Liver (tissue), 9 donors: ENCODE results near the gene MARCHF9. TPM values are rescaled to one million over a fixed set of nuclear protein-coding genes. Genes with fewer than 3 reads are reported as not detected.

Experiments used
- DNase-seq: peaks from one replicate; pipeline ENCODE4 v3.0.0-alpha.2; 2017; ENCODE audit warnings: low spot score
- H3K27ac ChIP-seq, 2 donors: one replicate each; pipeline ENCODE4 v1.7.0; 2013; ENCODE audit warnings: inconsistent platforms in 2 of 2, low read length in 2 of 2, control low read depth in 1 of 2, low read depth in 1 of 2, mild to moderate bottlenecking in 1 of 2
- H3K27me3 ChIP-seq, 4 donors: one replicate each; pipeline versions ENCODE4 v1.6.1 to v1.7.0; 2013; ENCODE audit warnings: low read length in 3 of 4, inconsistent platforms in 1 of 4, mild to moderate bottlenecking in 1 of 4, moderate library complexity in 1 of 4; ENCODE audit not compliant: control insufficient read depth in 4 of 4, insufficient read depth in 4 of 4
- H3K36me3 ChIP-seq, 4 donors: one replicate each; pipeline versions ENCODE4 v1.6.1 to v1.7.0; 2013; ENCODE audit warnings: low read length in 3 of 4, mild to moderate bottlenecking in 3 of 4, low read depth in 1 of 4, moderate library complexity in 1 of 4; ENCODE audit not compliant: control insufficient read depth in 4 of 4, insufficient read depth in 3 of 4
- H3K4me1 ChIP-seq, 4 donors: one replicate each; pipeline versions ENCODE4 v1.6.1 to v1.7.0; 2013; ENCODE audit warnings: low read length in 3 of 4, mild to moderate bottlenecking in 3 of 4, moderate library complexity in 1 of 4; ENCODE audit not compliant: control insufficient read depth in 4 of 4, insufficient read depth in 4 of 4
- H3K4me3 ChIP-seq, 3 donors: one replicate each; pipeline versions ENCODE4 v1.6.1 to v1.7.0; 2013; ENCODE audit warnings: low read length in 3 of 3, control low read depth in 1 of 3, low read depth in 1 of 3, mild to moderate bottlenecking in 1 of 3
- H3K9ac ChIP-seq, 2 donors: one replicate each; pipeline ENCODE4 v1.7.0; 2013; ENCODE audit warnings: low read length in 2 of 2, mild to moderate bottlenecking in 2 of 2, moderate library complexity in 2 of 2, control low read depth in 1 of 2, low read depth in 1 of 2
- H3K9me3 ChIP-seq, 4 donors: one replicate each; pipeline versions ENCODE4 v1.6.1 to v1.7.0; 2013; ENCODE audit warnings: low read length in 3 of 4; ENCODE audit not compliant: control insufficient read depth in 4 of 4
- CTCF ChIP-seq: fragments of 150-350 bp; IDR thresholded peaks from 2 replicates; pipeline ENCODE4 v1.5.1; 2017; ENCODE audit warnings: improper control_type of control experiment, low read depth, low read length; ENCODE audit not compliant: missing input control
- EGR1 ChIP-seq, 2 donors: IDR thresholded peaks; 2 replicates each; pipeline ENCODE4 v1.6.1; 2016 to 2018; ENCODE audit warnings: antibody characterized with exemption in 2 of 2, low read depth in 2 of 2
- FOXA2 ChIP-seq: IDR thresholded peaks from 2 replicates; pipeline ENCODE4 v1.6.1; 2016; ENCODE audit warnings: antibody characterized with exemption
- GABPA ChIP-seq, 2 donors: IDR thresholded peaks in 1 of 2; conservative IDR thresholded peaks in 1 of 2; 2 replicates each; pipeline ENCODE4 v1.6.1; 2016; ENCODE audit warnings: antibody characterized with exemption in 2 of 2, mild to moderate bottlenecking in 1 of 2, moderate library complexity in 1 of 2
- HNF4G ChIP-seq: IDR thresholded peaks from 2 replicates; pipeline ENCODE4 v1.6.1; 2016; ENCODE audit warnings: antibody characterized with exemption
- JUND ChIP-seq, 2 donors: IDR thresholded peaks; 2 replicates each; pipeline ENCODE4 v1.6.1; 2016; ENCODE audit warnings: antibody characterized with exemption in 2 of 2
- MAX ChIP-seq: IDR thresholded peaks from 2 replicates; pipeline ENCODE4 v1.6.1; 2016; ENCODE audit warnings: antibody characterized with exemption
- NR2F2 ChIP-seq: IDR thresholded peaks from 2 replicates; pipeline ENCODE4 v1.6.1; 2016; ENCODE audit warnings: antibody characterized with exemption
- RAD21 ChIP-seq, 2 donors: IDR thresholded peaks; 2 replicates each; pipeline ENCODE4 v1.6.1; 2016; ENCODE audit warnings: antibody characterized with exemption in 2 of 2, mild to moderate bottlenecking in 2 of 2
- RXRA ChIP-seq, 2 donors: IDR thresholded peaks; 2 replicates each; pipeline ENCODE4 v1.6.1; 2017 to 2018; ENCODE audit warnings: antibody characterized with exemption in 2 of 2, mild to moderate bottlenecking in 1 of 2
- SP1 ChIP-seq: IDR thresholded peaks from 2 replicates; pipeline ENCODE4 v1.6.1; 2018; ENCODE audit warnings: antibody characterized with exemption, mild to moderate bottlenecking
- TAF1 ChIP-seq: conservative IDR thresholded peaks from 2 replicates; pipeline ENCODE4 v1.6.1; 2016; ENCODE audit warnings: antibody characterized with exemption, mild to moderate bottlenecking
- YY1 ChIP-seq: IDR thresholded peaks from 2 replicates; pipeline ENCODE4 v1.6.1; 2016; ENCODE audit warnings: antibody characterized with exemption, mild to moderate bottlenecking
- WGBS: extraction: QIAGEN DNeasy Blood & Tissue Kit; methylation state at CpG from one replicate; pipeline ENCODE4 v1.1.7; 2013; 5-methylcytosine and 5-hydroxymethylcytosine counted together
- polyA plus RNA-seq, 2 donors: library from polyadenylated mRNA; stranded (reverse) in 1 of 2; unstranded in 1 of 2; fragments of 200-250 nt in 1 of 2; fragments of >200 nt in 1 of 2; fragmentation: Nextera tagmentation in 1 of 2; extraction: Ambion mirVana in 1 of 2; gene quantifications; one replicate each; pipeline versions ENCODE4 v1.2.1 to v1.2.3, GENCODE V29; 2013 to 2015
- total RNA-seq, 2 donors: library from RNA; depleted of rRNA; stranded (reverse); fragments of >200 nt; gene quantifications; one replicate each; pipeline ENCODE4 v1.2.3, GENCODE V29; 2014
- TF ChIP-seq, protein P1 (sequence below): IDR thresholded peaks from 2 replicates; pipeline ENCODE4 v1.6.1; 2016; ENCODE audit warnings: antibody characterized with exemption, mild to moderate bottlenecking
- TF ChIP-seq, protein P2 (sequence below): IDR thresholded peaks from 2 replicates; pipeline ENCODE4 v1.6.1; 2016; ENCODE audit warnings: antibody characterized with exemption
- donor health status: healthy.
- donor health status: healthy.
- donor health status: healthy.
- donor health status: healthy.
- donor health status: healthy.

Gene MARCHF9
- total and polyA plus RNA-seq, 4 donors = 1.1 to 3.0 (median 2.2) TPM

DNA sequence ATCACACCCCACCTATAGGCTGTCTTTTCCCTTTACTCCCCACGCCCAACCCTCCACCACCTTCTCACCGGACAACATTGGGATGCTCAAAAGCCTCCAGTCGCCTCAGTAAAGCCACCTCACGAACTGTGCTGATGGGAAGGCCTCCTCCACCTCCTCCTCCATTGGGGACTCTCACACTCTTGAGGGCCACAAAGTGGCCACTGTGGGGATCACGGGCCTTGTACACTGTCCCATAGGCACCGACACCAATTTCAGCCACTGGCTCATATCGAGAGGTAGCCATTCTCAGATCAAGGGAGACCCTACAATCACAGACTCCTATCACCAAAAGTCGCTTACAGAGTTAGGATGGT is 3.5 kb upstream of the MARCHF9 start:
- Histone ChIP-seq H3K9ac (peak overlapping the region in 1 of 2 donors; percentile 83), H3K9me3 (no peaks in the 10 kb centered on the region), H3K27me3 (no peaks in the 10 kb centered on the region), H3K27ac (peak overlapping the region; percentile 69 to 83), H3K4me1 (peaks cover 6 to 30% (median 23%) of the 10 kb centered on the region in 4 donors), H3K36me3 (peaks cover 4 to 22% (median 15%) of the 10 kb centered on the region in 4 donors), H3K4me3 (peak overlapping the region; percentile 85 to 87 (median 85))
- no peak for DNase-seq
- TF ChIP-seq, protein P1, sequence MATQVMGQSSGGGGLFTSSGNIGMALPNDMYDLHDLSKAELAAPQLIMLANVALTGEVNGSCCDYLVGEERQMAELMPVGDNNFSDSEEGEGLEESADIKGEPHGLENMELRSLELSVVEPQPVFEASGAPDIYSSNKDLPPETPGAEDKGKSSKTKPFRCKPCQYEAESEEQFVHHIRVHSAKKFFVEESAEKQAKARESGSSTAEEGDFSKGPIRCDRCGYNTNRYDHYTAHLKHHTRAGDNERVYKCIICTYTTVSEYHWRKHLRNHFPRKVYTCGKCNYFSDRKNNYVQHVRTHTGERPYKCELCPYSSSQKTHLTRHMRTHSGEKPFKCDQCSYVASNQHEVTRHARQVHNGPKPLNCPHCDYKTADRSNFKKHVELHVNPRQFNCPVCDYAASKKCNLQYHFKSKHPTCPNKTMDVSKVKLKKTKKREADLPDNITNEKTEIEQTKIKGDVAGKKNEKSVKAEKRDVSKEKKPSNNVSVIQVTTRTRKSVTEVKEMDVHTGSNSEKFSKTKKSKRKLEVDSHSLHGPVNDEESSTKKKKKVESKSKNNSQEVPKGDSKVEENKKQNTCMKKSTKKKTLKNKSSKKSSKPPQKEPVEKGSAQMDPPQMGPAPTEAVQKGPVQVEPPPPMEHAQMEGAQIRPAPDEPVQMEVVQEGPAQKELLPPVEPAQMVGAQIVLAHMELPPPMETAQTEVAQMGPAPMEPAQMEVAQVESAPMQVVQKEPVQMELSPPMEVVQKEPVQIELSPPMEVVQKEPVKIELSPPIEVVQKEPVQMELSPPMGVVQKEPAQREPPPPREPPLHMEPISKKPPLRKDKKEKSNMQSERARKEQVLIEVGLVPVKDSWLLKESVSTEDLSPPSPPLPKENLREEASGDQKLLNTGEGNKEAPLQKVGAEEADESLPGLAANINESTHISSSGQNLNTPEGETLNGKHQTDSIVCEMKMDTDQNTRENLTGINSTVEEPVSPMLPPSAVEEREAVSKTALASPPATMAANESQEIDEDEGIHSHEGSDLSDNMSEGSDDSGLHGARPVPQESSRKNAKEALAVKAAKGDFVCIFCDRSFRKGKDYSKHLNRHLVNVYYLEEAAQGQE = no peak
- TF ChIP-seq RXRA (IDR thresholded peaks at IDR 0.05) (no peak), RAD21 (IDR thresholded peaks at IDR 0.05) (no peak), NR2F2 (no peak), FOXA2 (no peak), GABPA (IDR thresholded peaks at IDR 0.05 in 1 of 2, conservative IDR thresholded peaks at IDR 0.05 in 1 of 2) (no peak), TAF1 (no peak), SP1 (no peak), EGR1 (IDR thresholded peaks at IDR 0.05; ENCODE audit: low read depth in 2 of 2) (no peak), JUND (IDR thresholded peaks at IDR 0.05) (no peak), YY1 (no peak), CTCF (no peak), MAX (no peak)
- TF ChIP-seq, protein P2, sequence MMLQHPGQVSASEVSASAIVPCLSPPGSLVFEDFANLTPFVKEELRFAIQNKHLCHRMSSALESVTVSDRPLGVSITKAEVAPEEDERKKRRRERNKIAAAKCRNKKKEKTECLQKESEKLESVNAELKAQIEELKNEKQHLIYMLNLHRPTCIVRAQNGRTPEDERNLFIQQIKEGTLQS = no peak
- 22% methylated on average over 8 of the region's 8 CpGs for WGBS

DNA sequence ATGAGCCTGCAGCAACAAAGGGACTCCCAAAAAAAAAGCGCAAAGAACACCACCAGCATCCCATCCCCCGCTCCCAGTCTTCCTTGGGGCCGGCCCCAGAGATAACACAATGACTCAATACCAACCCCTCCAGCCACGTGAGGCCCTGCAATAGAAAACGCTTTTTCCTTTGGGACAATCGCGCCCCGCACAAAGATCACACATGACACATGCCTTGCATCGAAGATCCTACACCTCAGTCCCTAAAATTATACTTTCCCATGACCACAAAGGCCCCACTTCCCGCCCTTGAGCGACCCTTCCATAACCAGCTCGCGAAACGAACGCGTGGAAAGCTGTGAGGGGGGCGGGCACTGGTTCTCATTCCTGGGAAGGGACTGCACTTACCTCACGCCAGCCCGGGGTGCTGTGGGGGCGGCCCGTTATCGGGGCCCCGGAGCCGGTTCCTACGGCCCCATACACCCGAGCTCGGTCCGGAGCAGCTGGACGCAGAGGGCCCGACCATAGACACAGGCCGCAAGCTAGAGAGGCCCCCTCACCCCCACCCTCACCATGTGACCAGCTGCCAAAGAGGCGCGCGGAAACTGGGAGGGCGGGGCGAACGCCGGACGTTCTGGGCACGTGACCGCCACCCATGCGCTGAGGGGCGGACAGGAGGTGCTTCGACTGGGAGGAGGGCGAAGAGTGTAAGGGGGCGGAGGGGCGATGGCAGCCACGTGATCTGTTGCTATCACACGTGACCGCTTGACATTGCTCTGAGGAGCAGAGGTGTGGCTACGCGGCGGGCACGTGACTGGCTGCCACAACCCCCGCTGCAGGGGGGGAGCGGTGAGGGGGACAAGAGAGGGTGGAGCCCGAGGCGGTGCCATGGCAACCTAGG is 2.9 kb upstream of the MARCHF9 start, which contains the start of gene CDK4:
TSS of gene CDK4 (minus strand) at position 523 of the 880 bp plus-strand sequence. CDS start 593 bp downstream, outside the sequence.
- Histone ChIP-seq H3K27me3 (no peaks in the 10 kb centered on the region), H3K4me3 (peak within 1 kb of the TSS; percentile 85 to 87 (median 85)), H3K4me1 (peaks cover 6 to 35% (median 27%) of the 10 kb centered on the region in 4 donors), H3K36me3 (peaks cover 4 to 17% (median 13%) of the 10 kb centered on the region in 4 donors), H3K27ac (peak within 1 kb of the TSS; percentile 69 to 83), H3K9ac (peak within 1 kb of the TSS; percentile 74 to 83), H3K9me3 (no peaks in the 10 kb centered on the region)
- under 1% methylated on average over 58 of the region's 58 CpGs for WGBS
- DNase-seq = peak; percentile 96
- TF ChIP-seq MAX = peak; percentile 92
- no peak for TF ChIP-seq CTCF
- no peak for TF ChIP-seq NR2F2
- TF ChIP-seq FOXA2 = peak; percentile 29
- TF ChIP-seq, protein P1 = peak; percentile 66
- no peak for TF ChIP-seq HNF4G
